GM21825 (cell line): ENCODE results near the gene EXD3.

ENCODE experiments used
- ATAC-seq: cut with Tn5 transposase; IDR thresholded peaks from one replicate; pipeline ENCODE4 v1.9.1; 2021; ENCODE audit warnings: mild to moderate bottlenecking, moderate library complexity; ENCODE audit not compliant: unreplicated experiment

Gene EXD3

DNA sequence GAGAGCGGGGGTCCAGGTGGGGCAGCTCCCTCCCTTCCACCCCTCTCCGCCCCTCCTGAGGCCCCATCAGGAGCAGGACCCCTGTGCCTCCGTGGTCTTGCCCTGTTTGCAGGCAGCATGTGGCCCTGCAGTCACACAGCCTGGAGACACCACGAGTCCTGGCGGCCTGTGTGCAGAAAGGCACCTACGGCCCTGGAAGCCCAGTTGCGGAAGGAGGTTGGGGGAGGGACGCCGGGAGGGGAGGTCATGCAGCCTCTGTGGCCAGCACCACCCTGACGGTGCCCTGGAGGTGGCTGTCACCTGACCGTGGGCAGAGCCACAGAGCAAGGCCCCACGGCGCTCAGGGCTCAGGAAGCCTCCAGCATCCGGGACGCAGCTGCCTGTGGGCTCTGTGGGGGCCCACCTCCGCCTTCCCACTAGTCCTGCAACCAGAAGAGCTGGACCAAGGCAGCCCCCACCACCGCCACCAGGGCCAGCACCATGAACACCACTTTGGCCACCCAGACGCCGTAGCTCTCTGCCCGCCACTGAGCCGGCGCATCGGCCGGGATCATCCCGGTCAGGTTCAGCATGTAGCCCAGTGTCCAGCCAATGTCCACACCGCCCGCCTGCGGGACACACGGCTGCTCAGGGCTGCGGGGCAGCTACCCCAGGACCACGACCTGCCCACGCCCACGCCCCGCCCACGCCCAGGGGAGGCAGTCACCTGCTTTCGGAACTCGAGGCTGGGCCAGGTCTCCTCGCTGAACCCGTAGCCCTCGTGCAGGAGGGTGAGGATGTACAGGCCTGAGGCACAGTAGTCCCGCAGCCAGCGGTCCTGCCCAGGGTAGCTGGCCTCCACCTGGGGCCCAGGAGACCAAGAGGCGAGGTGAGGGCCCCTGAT lies 11.8 kb upstream of the EXD3 start:
- no peak for ATAC-seq

GRCh38 chr9:137433916-137434431 lies 11.0 kb upstream of the EXD3 start:
- ATAC-seq = no peak

DNA sequence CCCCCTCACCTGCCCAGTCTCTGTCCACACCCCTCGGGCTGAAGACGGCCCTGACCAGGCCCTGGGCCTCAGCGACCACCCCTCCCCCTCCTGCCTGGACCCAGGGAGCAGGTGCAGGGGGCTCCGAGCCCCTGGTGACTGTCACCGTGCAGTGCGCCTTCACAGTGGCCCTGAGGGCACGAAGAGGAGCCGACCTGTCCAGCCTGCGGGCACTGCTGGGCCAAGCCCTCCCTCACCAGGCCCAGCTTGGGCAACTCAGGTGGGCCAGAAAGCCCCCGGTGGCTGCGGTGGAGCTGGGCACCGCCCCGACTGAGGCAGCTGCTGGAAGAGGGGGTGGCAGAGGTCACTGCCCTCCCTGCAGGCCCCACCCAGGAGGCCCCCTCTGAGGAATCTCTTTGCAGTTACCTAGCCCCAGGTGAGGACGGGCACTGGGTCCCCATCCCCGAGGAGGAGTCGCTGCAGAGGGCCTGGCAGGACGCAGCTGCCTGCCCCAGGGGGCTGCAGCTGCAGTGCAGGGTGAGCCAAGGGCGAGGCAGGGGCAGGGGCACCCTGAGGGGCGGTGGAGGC lies 10.5 kb upstream of the EXD3 start:
- no peak for ATAC-seq

- ATAC-seq = no peak
These were observed 9.9 kb upstream of the EXD3 start for GRCh38 chr9:137432687-137433348.

- no peak for ATAC-seq
These were observed 8.5 kb upstream of the EXD3 start for GRCh38 chr9:137431416-137431931.

DNA sequence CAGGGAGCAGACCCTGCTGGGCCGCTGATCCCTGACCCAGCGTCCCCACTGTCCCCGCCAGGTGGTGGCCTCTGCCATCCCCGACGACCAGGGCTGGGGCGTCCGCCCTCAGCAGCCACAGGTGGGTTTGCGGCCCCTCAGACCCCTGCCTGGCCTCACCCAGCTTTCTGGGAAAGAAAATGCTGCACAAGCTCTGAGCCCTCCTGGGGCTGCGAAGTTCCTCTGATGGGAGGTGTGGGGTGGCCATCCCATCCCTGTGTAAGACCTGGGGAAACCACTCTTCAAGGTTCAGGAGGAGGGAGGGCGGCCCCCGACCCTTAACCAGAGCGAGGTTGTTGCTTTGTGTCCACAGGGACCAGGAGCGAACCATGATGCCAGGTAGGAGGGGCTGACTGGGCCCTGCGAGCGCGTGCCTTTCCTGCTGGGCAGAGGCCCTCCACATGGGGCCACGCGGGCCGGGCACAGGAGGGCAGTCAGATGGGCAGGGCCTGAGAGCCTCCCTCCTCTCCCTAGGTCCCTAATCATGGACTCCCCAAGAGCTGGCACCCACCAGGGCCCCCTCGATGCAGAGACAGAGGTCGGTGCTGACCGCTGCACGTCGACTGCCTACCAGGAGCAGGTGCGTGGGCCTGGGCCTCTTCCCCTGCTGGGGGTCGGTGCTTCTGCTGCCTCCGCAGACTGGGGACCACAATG lies 7.9 kb upstream of the EXD3 start:
- no peak for ATAC-seq

DNA sequence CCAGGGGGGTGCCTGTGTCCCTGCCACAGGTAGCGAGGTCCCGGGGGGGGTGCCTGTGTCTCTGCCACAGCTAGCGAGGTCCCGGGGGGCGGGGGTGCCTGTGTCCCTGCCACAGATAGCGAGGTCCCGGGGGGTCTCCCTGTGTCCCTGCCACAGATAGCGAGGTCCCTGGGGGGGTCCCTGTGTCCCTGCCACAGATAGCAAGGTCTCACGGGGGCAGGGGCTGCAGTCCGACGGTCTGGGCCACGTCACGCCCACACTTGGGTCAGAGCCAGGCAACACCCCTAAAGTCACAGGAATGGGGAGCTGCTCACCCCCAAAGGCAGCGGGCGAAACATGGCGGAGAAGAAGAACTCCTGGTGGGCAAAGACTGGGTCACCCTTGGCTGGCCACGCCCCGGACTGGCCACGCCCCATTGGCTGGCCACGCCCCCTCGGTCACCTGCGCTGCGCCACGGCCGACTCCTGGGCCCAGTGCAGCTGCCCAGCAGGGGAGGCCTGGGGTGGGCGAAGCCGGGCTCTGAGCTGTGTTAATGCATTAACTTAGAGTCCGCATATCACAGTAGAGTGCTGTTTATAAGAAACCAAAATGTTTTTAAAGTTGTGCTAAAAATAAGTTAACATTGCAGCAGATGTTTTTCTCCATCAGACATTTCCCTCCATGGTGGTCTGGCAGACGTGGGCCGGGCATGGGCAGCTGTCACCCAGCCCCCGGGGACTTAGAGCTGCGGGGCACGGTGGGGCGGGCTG lies 7.2 kb upstream of the EXD3 start:
- peak; percentile 44 for ATAC-seq

DNA sequence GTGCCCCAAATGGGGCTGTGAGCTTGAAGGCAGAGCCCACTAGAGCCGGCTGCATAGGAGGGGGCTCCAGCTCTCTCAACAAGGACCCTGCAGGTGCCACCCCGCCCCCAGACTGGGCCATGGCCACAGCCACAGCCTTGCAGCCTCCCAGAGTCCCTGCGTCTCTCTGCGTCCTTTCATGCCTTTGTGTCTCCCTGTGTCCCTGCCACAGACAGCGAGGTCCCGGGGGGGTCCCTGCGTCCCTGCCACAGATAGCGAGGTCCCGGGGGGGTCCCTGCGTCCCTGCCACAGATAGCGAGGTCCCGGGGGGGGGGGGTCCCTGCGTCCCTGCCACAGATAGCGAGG lies 6.6 kb upstream of the EXD3 start:
- ATAC-seq = no peak

- no peak for ATAC-seq
These were observed 6.0 kb upstream of the EXD3 start for GRCh38 chr9:137428841-137429545.

DNA sequence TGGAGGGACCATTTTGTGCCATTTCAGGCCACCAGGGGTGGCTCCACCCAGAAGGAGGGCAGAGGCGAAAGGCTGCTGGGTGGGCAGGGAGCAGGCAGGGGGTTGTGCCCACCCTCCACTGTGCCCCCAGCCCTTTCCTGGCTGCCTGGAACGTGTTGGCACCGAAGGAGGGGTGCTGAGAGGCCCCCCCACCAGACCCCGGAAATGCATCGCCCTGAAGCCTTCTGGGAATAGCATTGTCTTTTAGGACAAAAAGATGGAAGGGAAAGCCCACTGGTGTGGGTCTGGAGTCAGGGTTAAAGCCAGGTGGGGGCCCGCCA lies 5.3 kb upstream of the EXD3 start:
- ATAC-seq = no peak

- no peak for ATAC-seq
These were observed 4.7 kb upstream of the EXD3 start for GRCh38 chr9:137427454-137428310.

DNA sequence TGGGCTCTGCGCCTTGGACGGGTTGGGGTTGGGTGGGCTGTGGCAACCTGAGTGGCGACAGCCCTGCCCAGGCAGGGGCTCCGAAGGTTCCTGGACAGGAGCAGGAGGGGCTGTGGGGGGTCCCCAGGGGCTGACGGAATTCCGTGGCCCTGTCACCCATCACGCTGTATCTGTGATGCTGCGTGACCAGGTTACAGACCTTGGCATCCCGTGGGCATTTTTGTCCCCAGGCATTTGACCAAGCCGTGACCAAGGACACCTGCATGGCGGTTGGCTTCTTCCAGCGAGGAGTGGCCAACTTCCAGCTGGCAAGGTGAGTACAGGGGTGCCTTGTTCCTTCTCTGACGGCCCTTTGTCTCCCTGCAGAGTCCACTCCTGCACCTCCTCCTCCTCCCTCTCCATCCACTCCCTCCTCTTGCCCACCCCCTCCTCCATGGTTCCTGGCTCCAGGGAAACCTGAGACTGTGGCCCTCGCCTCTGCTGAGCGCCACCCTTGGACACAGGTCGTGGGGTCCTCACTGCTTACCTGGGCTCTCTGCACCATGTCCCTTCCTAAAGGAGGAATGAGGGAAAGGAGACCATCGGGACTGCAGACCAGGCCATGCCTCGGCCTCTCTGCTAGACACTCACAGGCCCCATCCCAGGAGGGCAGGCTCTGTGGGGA lies 3.2 kb upstream of the EXD3 start:
- ATAC-seq = no peak

GRCh38 chr9:137423514-137424291 lies 741 bp upstream of the EXD3 start:
- peak; percentile 24 for ATAC-seq

DNA sequence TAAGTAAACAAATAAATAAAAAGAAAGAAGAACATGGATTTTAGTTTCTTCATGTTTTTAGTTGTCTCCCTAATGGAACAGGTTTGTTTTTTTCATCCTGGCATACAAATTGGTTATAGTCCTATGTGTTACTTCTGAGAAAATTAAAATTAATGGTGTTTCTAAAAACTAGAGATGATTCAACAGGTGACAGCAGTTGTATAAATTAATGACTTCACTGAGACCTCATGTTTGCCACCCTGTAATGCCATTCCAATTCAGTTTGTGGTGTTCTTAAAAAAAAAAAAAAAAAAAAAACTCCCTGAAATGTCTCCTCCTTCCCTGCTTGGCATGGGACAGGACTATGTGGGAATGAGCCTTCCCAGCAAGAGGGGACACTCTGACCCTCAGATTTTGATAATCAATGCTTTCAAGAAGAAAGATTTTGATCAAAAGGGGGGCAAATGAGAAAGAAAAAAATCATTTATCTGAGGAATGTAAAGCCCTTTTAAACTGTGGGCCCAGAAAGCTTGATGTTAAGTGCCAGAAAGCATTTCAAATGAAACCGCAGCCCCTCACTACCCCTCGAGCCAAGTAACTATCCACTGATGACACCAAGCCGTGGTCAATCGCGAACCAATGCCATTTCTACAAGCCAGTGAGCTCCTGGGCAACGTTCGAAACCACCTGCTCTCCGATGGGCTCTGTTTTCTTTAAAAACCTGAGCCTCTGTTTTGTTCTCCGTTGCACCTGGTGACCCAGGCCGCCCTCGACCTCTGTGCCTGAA lies 941 bp downstream of the EXD3 start:
- no peak for ATAC-seq

- ATAC-seq = no peak
These were observed 5.6 kb downstream of the EXD3 start for GRCh38 chr9:137417161-137418021.

- no peak for ATAC-seq
These were observed 6.3 kb downstream of the EXD3 start for GRCh38 chr9:137416563-137417151.
